ENCODE data around the gene DIS3L2.

Gene DIS3L2

DNA sequence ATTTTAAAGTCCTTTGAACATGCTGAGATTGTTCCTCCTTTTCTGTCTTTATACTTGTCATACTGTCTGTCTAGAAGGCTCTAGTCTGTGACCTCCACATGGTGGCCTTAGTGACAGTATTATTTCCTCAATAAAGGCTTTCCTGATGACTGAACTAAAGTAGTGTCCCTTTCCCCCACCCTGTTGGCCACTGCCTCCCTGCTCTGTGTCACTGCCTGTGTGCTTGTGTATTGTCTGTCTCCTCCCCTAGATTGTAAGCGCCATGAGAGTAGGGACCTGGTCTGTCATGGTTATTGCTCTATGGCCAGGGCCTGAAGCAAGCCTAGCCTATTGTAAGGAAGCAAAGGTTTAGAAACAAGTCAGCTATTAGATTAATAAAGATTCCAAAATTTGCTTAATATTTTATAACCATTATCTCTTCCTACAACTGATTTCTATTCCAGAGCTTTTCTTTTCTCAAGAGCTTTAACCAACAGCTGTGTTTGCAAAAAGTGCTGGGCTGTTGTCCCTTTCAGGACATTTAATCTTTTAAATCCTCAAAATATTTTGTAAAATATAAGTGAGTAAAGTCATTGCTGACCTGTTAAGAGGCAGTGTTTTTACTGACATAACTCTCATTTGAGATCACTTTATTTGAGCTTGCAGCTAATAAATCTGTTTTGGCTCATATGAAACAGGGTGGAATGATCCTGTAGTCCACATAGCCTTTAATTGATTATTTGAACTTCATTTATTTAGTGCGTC is 35.5 kb downstream of the DIS3L2 start:
- TF ChIP-seq TAF1 (IDR thresholded peaks at IDR 0.05; ENCODE audit: borderline replicate concordance, low read depth, low read length) (no peak), POLR2A (IDR thresholded peaks at IDR 0.05; ENCODE audit: low read depth, low read length) (no peak), POLR2AphosphoS5 (IDR thresholded peaks at IDR 0.05; ENCODE audit: low read depth, low read length) (no peak)
- DNase-seq (ENCODE audit: insufficient read length): no peak
- no peak for FAIRE-seq

DNA sequence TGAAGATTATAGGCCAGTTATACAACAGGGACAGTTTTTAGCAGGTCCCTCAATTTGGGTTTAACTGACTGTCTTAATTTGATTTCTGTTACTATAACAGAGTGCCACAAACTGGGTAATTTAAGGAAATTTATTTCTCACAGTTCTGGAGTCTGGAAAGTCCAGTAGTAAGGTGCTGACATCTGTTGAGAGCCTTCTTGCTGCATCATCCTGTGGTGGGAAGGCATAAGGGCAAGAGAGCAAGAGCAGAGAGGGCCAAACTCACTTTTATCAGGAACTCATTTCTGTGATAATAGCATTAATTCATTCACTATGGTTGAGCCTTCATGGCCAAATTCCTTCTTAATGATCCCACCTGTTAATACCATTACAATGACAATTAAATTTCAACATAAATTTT is 36.5 kb downstream of the DIS3L2 start:
- FAIRE-seq (peak; percentile 44), DNase-seq (ENCODE audit: insufficient read length) (no peak)
- TF ChIP-seq TAF1 (IDR thresholded peaks at IDR 0.05; ENCODE audit: borderline replicate concordance, low read depth, low read length) (no peak), POLR2AphosphoS5 (IDR thresholded peaks at IDR 0.05; ENCODE audit: low read depth, low read length) (no peak), POLR2A (IDR thresholded peaks at IDR 0.05; ENCODE audit: low read depth, low read length) (no peak)

DNA sequence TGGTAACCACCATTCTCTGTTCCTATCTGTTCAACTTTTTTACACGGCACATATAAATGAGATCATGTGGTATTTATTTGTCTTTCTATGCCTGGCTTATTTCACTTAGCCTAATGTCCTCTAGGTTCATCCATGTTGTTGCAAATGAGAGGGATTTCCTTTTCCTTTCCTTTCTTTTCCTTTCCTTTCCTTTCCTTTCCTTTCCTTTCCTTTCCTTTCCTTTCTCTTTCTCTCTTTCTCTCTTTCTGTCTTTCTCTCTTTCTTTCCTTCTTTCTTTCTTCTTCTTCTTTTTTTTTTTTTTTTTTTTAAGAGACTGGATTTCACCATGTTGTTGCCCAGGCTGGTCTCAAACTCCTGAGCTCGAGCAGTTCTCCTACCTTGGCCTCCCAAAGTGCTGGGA is 38.9 kb downstream of the DIS3L2 start:
- no peak for TF ChIP-seq TAF1 (IDR thresholded peaks at IDR 0.05; ENCODE audit: borderline replicate concordance, low read depth, low read length)
- TF ChIP-seq POLR2AphosphoS5 (IDR thresholded peaks at IDR 0.05; ENCODE audit: low read depth, low read length): no peak
- no peak for TF ChIP-seq POLR2A (IDR thresholded peaks at IDR 0.05; ENCODE audit: low read depth, low read length)
- FAIRE-seq (no peak), DNase-seq (ENCODE audit: insufficient read length) (no peak)

DNA sequence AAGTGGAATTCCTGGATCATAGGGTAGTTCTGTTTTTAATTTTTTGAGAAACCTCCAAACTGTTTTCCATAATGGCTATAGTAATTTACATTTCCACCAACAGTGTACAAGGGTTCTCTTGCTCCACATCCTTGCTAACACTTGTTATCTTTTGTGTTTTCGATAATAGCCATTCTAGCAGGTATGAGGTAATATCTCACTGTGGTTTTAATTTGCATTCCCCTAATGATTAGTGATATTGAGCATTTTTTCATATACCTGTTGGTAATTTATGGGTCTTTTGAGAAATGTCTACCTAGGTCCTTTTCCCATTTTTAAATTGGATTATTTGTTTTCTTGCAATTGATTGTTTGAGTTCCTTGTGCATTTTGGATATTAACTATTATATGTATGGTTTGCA is 39.6 kb downstream of the DIS3L2 start:
- TF ChIP-seq POLR2A (IDR thresholded peaks at IDR 0.05; ENCODE audit: low read depth, low read length) (no peak), POLR2AphosphoS5 (IDR thresholded peaks at IDR 0.05; ENCODE audit: low read depth, low read length) (no peak), TAF1 (IDR thresholded peaks at IDR 0.05; ENCODE audit: borderline replicate concordance, low read depth, low read length) (no peak)
- DNase-seq (ENCODE audit: insufficient read length): no peak
- FAIRE-seq: no peak

DNA sequence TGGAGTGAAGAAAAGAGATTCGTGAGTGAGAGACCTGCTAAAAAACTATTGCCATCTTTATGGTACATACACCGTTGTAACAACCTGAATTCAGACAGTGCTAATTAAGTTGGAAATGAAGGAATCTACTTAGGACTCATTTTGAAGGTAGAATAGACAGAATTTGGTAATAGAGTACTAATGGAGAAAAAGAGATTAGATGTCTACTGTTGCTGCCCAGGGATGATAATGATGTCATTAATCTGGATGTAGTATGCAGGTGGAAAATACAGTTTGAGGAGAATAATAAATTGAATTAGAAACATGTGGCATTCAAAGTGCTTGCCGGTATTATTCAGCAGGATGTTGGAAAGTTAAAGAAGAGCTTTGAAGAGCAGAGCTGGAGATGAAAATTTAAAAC is 44.7 kb downstream of the DIS3L2 start:
- TF ChIP-seq TAF1 (IDR thresholded peaks at IDR 0.05; ENCODE audit: borderline replicate concordance, low read depth, low read length) (no peak), POLR2AphosphoS5 (IDR thresholded peaks at IDR 0.05; ENCODE audit: low read depth, low read length) (no peak), POLR2A (IDR thresholded peaks at IDR 0.05; ENCODE audit: low read depth, low read length) (no peak)
- DNase-seq (ENCODE audit: insufficient read length): no peak
- FAIRE-seq: no peak

DNA sequence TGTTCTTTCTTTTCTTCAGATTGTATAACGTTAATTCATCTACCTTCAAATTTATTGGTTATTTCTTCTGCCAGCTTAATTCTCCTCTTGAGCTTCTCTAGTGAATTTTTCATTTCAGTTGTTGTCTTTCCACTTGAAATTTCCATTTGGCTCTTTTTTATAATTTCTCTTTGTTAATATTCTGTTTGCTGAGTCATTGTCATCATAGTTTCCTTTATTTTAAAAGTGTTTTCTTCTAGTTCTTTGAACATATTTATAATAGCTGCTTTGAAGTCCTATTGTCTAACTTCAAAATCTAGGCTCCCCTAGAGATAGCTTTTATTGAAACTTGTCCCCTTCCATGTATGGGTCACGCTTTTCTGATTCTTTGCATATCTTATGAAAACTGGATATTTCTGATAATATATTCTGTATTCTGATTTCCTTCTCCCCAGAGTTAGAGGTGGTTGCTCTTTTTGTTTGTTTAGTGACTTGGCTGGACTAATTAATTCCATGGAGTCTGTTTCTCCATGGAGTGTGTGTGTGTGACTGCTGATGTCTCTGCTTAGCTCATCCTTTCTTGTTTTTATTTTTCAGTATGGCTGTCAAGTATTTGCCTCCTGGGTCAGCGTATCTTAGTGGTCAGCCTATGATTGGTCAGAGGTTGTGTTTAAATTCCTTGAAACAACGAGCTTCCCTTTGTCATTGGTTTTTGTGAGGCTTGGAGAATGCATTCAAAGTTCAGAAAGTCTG is 47.6 kb downstream of the DIS3L2 start:
- TF ChIP-seq POLR2A (IDR thresholded peaks at IDR 0.05; ENCODE audit: low read depth, low read length) (no peak), TAF1 (IDR thresholded peaks at IDR 0.05; ENCODE audit: borderline replicate concordance, low read depth, low read length) (no peak), POLR2AphosphoS5 (IDR thresholded peaks at IDR 0.05; ENCODE audit: low read depth, low read length) (no peak)
- DNase-seq (ENCODE audit: insufficient read length): no peak
- no peak for FAIRE-seq

DNA sequence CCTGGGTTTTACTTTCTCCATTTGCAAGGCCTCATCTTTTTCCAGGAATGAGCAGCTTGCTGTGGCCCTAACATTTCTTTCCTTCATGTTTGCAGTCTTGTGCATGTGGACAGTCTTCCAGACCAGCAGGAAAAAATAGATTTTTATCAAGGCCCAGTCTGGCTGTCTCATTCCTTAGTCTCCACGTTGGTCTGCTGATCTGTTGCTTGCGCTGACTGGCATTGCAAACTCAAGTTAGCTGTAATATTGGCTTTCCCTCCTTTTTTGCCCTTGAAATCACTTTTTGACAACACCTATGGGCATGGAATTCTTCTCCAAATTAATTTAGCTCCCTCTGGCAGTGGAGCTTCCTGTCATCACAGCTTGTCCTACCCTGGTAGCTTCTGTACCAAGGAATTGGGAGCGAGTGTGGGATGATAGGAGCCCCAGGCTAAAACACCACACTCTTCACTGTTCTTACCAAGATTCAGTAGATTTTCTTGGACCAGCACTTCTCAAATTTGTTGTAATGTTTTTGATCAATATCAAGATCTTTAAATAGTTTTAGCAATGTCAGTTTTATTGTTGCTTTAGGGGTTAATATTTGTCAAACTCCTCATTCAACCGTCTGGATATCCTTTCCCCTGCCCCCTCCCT is 48.2 kb downstream of the DIS3L2 start:
- no peak for FAIRE-seq

DNA sequence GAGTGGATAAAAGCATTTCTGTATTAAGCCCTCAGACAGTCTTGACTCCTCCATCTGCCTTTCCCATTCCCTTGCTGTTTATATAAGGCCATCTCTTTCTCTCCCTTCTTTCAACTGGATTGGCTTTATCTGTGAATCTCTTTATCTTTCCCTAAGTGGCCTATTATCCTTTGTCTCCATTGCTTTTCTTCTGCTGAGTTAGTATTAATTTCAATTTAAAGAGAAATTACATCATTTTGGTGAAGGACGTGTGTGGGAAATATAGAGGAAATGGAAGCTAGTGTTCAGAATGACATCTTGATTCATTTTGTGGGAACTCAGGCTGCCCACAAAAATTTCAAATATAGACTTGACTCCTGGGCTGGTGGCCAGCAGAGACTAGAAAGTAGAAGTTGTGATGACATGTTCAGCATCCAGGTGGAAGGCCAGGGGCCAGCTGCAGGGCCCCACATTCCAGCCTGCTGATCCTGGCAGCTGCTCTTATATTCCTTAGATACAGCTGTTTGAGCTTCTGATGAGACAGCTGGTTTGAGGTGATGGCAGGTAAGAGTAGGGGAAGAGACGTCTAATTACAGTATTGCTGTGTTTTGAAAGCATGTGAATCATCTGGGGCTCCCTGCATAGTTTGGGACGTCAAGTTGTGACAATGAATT is 52.3 kb downstream of the DIS3L2 start:
- no peak for TF ChIP-seq TAF1 (IDR thresholded peaks at IDR 0.05; ENCODE audit: borderline replicate concordance, low read depth, low read length)
- TF ChIP-seq POLR2A (IDR thresholded peaks at IDR 0.05; ENCODE audit: low read depth, low read length): no peak
- TF ChIP-seq POLR2AphosphoS5 (IDR thresholded peaks at IDR 0.05; ENCODE audit: low read depth, low read length): no peak
- FAIRE-seq (no peak), DNase-seq (ENCODE audit: insufficient read length) (no peak)

More for the DNA sequence above, 48.2 kb downstream of the DIS3L2 start:
- no peak for DNase-seq (ENCODE audit: insufficient read length)
- TF ChIP-seq POLR2AphosphoS5 (IDR thresholded peaks at IDR 0.05; ENCODE audit: low read depth, low read length): no peak
- TF ChIP-seq TAF1 (IDR thresholded peaks at IDR 0.05; ENCODE audit: borderline replicate concordance, low read depth, low read length): no peak
- TF ChIP-seq POLR2A (IDR thresholded peaks at IDR 0.05; ENCODE audit: low read depth, low read length): no peak

DNA sequence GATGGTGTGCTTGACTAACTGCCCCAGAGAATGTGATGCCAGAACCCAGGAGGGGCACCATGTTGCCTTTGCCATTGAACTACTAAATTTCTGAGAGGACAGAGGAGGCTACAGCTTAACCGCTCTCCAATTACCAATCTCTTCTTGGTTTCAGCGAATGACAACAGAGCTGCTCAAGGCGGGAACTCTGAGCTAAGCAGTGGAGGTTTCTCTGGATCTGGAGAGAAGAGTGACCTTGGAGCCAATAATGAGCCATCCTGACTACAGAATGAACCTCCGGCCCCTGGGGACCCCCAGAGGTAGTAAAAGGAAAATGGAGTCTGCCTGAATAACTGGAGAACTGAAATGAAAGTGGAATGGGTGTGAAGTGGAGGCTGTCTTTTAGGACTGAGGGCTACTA is 53.2 kb downstream of the DIS3L2 start:
- FAIRE-seq (no peak), DNase-seq (ENCODE audit: insufficient read length) (no peak)
- TF ChIP-seq POLR2A (IDR thresholded peaks at IDR 0.05; ENCODE audit: low read depth, low read length) (no peak), TAF1 (IDR thresholded peaks at IDR 0.05; ENCODE audit: borderline replicate concordance, low read depth, low read length) (no peak), POLR2AphosphoS5 (IDR thresholded peaks at IDR 0.05; ENCODE audit: low read depth, low read length) (no peak)

DNA sequence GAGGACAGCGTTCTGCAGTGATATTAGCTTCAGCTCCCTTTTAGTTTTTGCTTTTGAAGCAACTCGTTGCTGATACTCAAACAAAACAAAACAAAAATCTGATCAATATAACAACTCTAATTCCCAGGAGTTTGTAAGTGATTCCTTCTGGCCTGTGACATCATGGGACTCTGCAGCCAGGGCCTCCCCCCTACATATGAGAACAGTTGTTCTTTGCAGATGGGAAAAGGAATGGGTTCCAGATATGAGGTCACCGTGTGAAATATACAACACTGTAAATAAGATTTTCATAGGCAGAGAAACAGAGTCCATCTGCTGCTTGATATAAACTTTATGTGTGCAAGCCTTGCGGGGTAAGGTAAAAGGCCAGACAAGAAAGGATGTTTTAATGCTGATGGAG is 56.7 kb downstream of the DIS3L2 start:
- TF ChIP-seq TAF1 (IDR thresholded peaks at IDR 0.05; ENCODE audit: borderline replicate concordance, low read depth, low read length) (no peak), POLR2A (IDR thresholded peaks at IDR 0.05; ENCODE audit: low read depth, low read length) (no peak), POLR2AphosphoS5 (IDR thresholded peaks at IDR 0.05; ENCODE audit: low read depth, low read length) (no peak)
- no peak for FAIRE-seq
- no peak for DNase-seq (ENCODE audit: insufficient read length)

DNA sequence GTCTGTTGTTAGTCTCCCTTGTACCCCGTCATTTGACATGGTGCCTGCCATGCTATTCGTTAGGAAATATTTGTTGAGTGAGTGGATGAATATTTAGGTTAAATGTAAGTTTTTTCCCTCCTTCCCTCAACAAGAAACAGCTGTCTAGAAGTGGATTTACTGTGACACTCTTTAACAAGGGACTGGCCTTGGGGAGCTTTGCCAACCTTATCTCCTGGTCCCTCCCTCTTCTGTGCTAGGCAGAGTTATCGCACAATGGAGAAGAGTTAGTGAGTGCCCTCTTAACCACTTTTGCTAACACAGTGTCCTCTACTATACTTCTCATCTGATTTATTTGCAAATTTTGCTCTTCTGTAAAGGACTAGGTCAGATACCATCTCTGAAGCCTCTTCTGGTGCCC is 61.2 kb downstream of the DIS3L2 start:
- no peak for DNase-seq (ENCODE audit: insufficient read length)
- TF ChIP-seq POLR2A (IDR thresholded peaks at IDR 0.05; ENCODE audit: low read depth, low read length) (no peak), TAF1 (IDR thresholded peaks at IDR 0.05; ENCODE audit: borderline replicate concordance, low read depth, low read length) (no peak), POLR2AphosphoS5 (IDR thresholded peaks at IDR 0.05; ENCODE audit: low read depth, low read length) (no peak)
- no peak for FAIRE-seq

All from GM12892 (cell line).